Endothelial cell of umbilical vein (primary cell): ENCODE results near the gene PABPC1L. TPM values are rescaled to one million over a fixed set of nuclear protein-coding genes. Genes with fewer than 3 reads are reported as not detected.
A peak's percentile ranks its signal among the peaks of the same experiment; 100 is the strongest.

Experiments used
- BruUV-seq: library from RNA; stranded (reverse); fragments of 400-500 nt; replicated peaks from 2 replicates; lab custom pipeline; 2021; lab: Mats Ljungman, UMichigan
- CTCF ChIA-PET: fragments of 300-600, 350-600 bp; sonication (Branson Sonifier 250); formaldehyde crosslinking; loops from one replicate; lab custom pipeline; 2021; ENCODE audit warnings: antibody characterized with exemption, inconsistent platforms; lab: Charles Lee
- POLR2A ChIA-PET: fragments of 300-600, 350-600 bp; sonication (Branson Sonifier 250); formaldehyde crosslinking; loops from one replicate; lab custom pipeline; 2021; ENCODE audit warnings: antibody characterized with exemption, inconsistent platforms; lab: Charles Lee
- DNase-seq: peaks from one replicate; pipeline ENCODE4 v3.0.0-alpha.2; 2011; ENCODE audit warnings: low read depth, low spot score
- FAIRE-seq: peaks from 2 replicates; lab custom pipeline; 2011; peaks lifted over from hg19 to GRCh38; lab: Jason Lieb, UNC
- H2AFZ ChIP-seq: 2 replicates; pipeline ENCODE4 v1.6.0; 2012; ENCODE audit warnings: low read depth, low read length, control low read depth, inconsistent platforms
- H3K27ac ChIP-seq: 2 replicates; pipeline ENCODE4 v1.5.1; 2011; ENCODE audit warnings: low read depth, mild to moderate bottlenecking, control low read depth, low read length, moderate library complexity; ENCODE audit not compliant: insufficient read depth
- H3K27me3 ChIP-seq, 2 experiments: 2 replicates each; pipeline versions ENCODE4 v1.6.0 to v1.6.1; 2011; ENCODE audit warnings: low read length in 2 of 2, mixed read lengths in 1 of 2; ENCODE audit not compliant: control insufficient read depth in 2 of 2, insufficient read depth in 2 of 2
- H3K36me3 ChIP-seq, 2 experiments: 2 replicates in 1 of 2; 3 replicates in 1 of 2; pipeline ENCODE4 v1.5.1; 2011; ENCODE audit warnings: low read length in 2 of 2, mild to moderate bottlenecking in 1 of 2, moderate library complexity in 1 of 2; ENCODE audit not compliant: control insufficient read depth in 2 of 2, insufficient read depth in 2 of 2; ENCODE audit errors: extremely low read depth in 1 of 2
- H3K4me1 ChIP-seq: 3 replicates; pipeline ENCODE4 v1.5.1; 2011; ENCODE audit warnings: mild to moderate bottlenecking, low read length; ENCODE audit not compliant: control insufficient read depth, insufficient read depth; ENCODE audit errors: extremely low read depth
- H3K4me2 ChIP-seq: 2 replicates; pipeline ENCODE4 v1.6.1; 2011; ENCODE audit warnings: low read length, control low read depth, mixed read lengths; ENCODE audit not compliant: insufficient read depth
- H3K4me3 ChIP-seq, 3 experiments: fragments of 200-600 bp in 1 of 3; sonication (generic), shearing (Covaris generic) in 1 of 3; replicated peaks in 1 of 3; 2 replicates each; pipeline ENCODE4 v1.5.1; 2011 to 2016; ENCODE audit warnings: control low read depth in 3 of 3, low read length in 3 of 3, mild to moderate bottlenecking in 2 of 3, inconsistent platforms in 1 of 3, low read depth in 1 of 3, moderate library complexity in 1 of 3; ENCODE audit not compliant: insufficient read depth in 1 of 3
- H3K79me2 ChIP-seq: 2 replicates; pipeline ENCODE4 v1.6.0; 2012; ENCODE audit warnings: low read length, inconsistent platforms; ENCODE audit not compliant: control insufficient read depth, insufficient read depth
- H3K9ac ChIP-seq: replicated peaks from 2 replicates; pipeline ENCODE3; 2011; ENCODE audit warnings: low read length, control low read depth; ENCODE audit not compliant: insufficient read depth; ENCODE audit errors: extremely low read depth
- H3K9me1 ChIP-seq: replicated peaks from 3 replicates; pipeline ENCODE4 v1.6.0; 2011; ENCODE audit warnings: mild to moderate bottlenecking, low read length; ENCODE audit not compliant: control insufficient read depth, insufficient read depth; ENCODE audit errors: extremely low read depth
- H3K9me3 ChIP-seq: replicated peaks from 2 replicates; pipeline ENCODE4 v1.5.1; 2012; ENCODE audit warnings: low read length, inconsistent platforms; ENCODE audit not compliant: control insufficient read depth, insufficient read depth
- H4K20me1 ChIP-seq: replicated peaks from 2 replicates; pipeline ENCODE3; 2011; ENCODE audit warnings: mild to moderate bottlenecking, low read length; ENCODE audit not compliant: control insufficient read depth, insufficient read depth; ENCODE audit errors: extremely low read depth
- EZH2 ChIP-seq: IDR thresholded peaks from 2 replicates; pipeline ENCODE4 v1.6.1; 2012; ENCODE audit warnings: borderline replicate concordance, low read depth, mild to moderate bottlenecking, moderate library complexity, low read length, inconsistent platforms; ENCODE audit not compliant: severe bottlenecking
- FOS ChIP-seq: IDR thresholded peaks from 2 replicates; pipeline ENCODE4 v1.6.1; 2011; ENCODE audit warnings: mild to moderate bottlenecking, low read length, moderate library complexity, borderline replicate concordance; ENCODE audit not compliant: insufficient read depth
- GATA2 ChIP-seq: IDR thresholded peaks from 2 replicates; pipeline ENCODE4 v1.7.0; 2011; ENCODE audit warnings: low read depth, mild to moderate bottlenecking, moderate library complexity, mixed read lengths, low read length; ENCODE audit not compliant: insufficient read length, insufficient read depth
- JUN ChIP-seq: IDR thresholded peaks from 2 replicates; pipeline ENCODE4 v1.6.1; 2011; ENCODE audit warnings: borderline replicate concordance, low read depth; ENCODE audit not compliant: insufficient read length, insufficient read depth
- MYC ChIP-seq: IDR thresholded peaks from one replicate; pipeline ENCODE4 v1.6.1; 2011; ENCODE audit warnings: mild to moderate bottlenecking, low read depth, low read length
- POLR2A ChIP-seq: IDR thresholded peaks from 2 replicates; pipeline ENCODE4 v1.6.1; 2012; ENCODE audit warnings: low read depth, mild to moderate bottlenecking, control low read depth, low read length
- POLR2AphosphoS5 ChIP-seq: IDR thresholded peaks from 2 replicates; pipeline ENCODE4 v1.6.1; 2012; ENCODE audit warnings: low read depth, mild to moderate bottlenecking, control low read depth, low read length, moderate library complexity; ENCODE audit not compliant: insufficient read depth
- dilution Hi-C: fragments of 300-500 bp; cut with MboI; formaldehyde crosslinking; loops from one replicate; pipeline ENCODE4 v1.15.0; 2019; ENCODE audit warnings: low sequenced_read_pairs; ENCODE audit not compliant: extremely low pct_ligation_motif_present
- intact Hi-C: fragments of 100-400 bp; cut with micrococcal nuclease; formaldehyde crosslinking; loops from one replicate; pipeline ENCODE4 v1.10.0; 2022
- polyA plus RNA-seq, 4 experiments: library from polyadenylated mRNA; depleted of rRNA in 3 of 4; stranded (reverse) in 3 of 4; unstranded in 1 of 4; fragments of >200 nt; gene quantifications; 2 replicates each; pipeline versions ENCODE4 v1.2.1 to v1.2.3, GENCODE V29; 2011 to 2012; ENCODE audit warnings: missing spikeins in 1 of 4
- total RNA-seq: library from RNA; stranded (reverse); gene quantifications from 2 replicates; pipeline ENCODE4 v1.2.3, GENCODE V29; 2021
- TF ChIP-seq, protein P1 (sequence below): IDR thresholded peaks from 2 replicates; pipeline ENCODE4 v1.6.1; 2011; ENCODE audit not compliant: insufficient read depth, insufficient read length
- TF ChIP-seq, protein P2 (sequence below), 2 donors: IDR thresholded peaks; 1 replicate in 1 of 2; 2 replicates in 1 of 2; pipeline ENCODE4 v1.5.1; 2011; ENCODE audit warnings: low read length in 2 of 2, mild to moderate bottlenecking in 2 of 2, moderate library complexity in 2 of 2, control low read depth in 1 of 2, inconsistent platforms in 1 of 2, low read depth in 1 of 2; ENCODE audit not compliant: insufficient read depth in 1 of 2; ENCODE audit errors: extremely low read depth in 1 of 2

PABPC1L gene
- total and polyA plus RNA-seq, 2 donors (not counting 3 experiments of a cell fraction or from before 2014, with no cell fraction given): 7.8 to 12.6 TPM

DNA sequence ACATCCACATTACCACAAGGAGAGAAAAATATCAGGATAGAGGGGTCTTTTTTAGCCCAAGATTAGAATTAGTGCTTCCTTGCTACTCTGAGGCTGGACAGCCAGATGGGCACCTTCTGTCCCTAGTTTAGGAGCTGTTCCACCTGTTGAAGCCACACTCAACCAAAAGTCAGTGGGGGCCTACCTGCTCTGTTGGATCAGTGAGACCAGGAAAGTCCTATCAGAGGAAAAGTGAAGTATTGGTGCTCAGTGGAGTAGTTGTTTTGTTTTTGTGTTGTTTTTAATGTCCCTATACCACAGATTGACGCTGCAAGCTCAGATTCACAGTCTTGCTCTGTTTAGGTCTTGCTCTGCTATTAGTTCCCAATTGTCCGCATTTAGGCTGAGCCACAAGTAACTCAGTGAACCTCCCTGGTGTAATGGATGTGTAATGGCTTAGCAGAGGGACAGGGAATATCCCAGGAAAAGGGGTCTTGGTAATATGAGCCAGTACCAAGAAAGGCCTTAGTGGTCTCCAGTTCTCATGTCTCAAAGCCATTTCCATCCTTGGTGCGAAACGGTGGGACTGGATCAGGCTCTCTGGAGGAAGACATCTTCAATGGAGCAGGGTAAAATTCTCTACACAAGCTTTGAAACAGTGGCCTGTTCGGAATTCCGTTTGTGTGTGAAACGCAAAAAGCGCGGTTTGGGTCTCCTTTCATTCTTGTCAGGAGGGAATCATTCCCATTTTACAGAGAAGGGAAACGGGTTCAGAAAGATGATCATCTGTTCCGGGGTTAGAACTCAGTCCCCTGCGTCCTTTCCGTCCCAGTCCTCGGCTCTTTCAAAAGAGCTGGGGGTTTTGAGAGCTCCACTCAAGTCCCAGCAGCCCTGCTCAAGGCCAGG, 631 bp upstream of the PABPC1L start:
- DNase-seq: no peak
- H3K9me1 ChIP-seq: no peaks in the 10 kb centered on the region
- no peak overlapping the region for H3K27ac ChIP-seq
- dilution Hi-C loops (no loop called here), intact Hi-C loops (loop anchor here (1.0 kb wide), 1 partner anchor 21 kb away; no protein-coding TSS in a partner anchor)
- no peaks in the 10 kb centered on the region for H4K20me1 ChIP-seq
- CTCF ChIA-PET: interaction anchor here (0.6 to 1.7 kb wide), 4 partner anchors 21 to 187 kb away, joined by 3 to 8 read pairs (median 4); no protein-coding TSS in a partner anchor
- peaks cover 1% of the 10 kb centered on the region for H3K79me2 ChIP-seq
- no peaks in the 10 kb centered on the region for H3K27me3 ChIP-seq
- no peak overlapping the region for H2AFZ ChIP-seq
- POLR2A ChIA-PET: interaction anchor here (0.7 kb wide), 1 partner anchor 32 kb away, joined by 4 read pairs; no protein-coding TSS in a partner anchor
- H3K36me3 ChIP-seq: peaks cover 12 to 24% of the 10 kb centered on the region in 2 experiments
- TF ChIP-seq GATA2 (no peak), POLR2A (no peak), FOS (no peak), MYC (no peak), EZH2 (no peak), JUN (no peak), POLR2AphosphoS5 (no peak)
- TF ChIP-seq, protein P1, sequence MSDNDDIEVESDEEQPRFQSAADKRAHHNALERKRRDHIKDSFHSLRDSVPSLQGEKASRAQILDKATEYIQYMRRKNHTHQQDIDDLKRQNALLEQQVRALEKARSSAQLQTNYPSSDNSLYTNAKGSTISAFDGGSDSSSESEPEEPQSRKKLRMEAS: no peak
- TF ChIP-seq, protein P2, sequence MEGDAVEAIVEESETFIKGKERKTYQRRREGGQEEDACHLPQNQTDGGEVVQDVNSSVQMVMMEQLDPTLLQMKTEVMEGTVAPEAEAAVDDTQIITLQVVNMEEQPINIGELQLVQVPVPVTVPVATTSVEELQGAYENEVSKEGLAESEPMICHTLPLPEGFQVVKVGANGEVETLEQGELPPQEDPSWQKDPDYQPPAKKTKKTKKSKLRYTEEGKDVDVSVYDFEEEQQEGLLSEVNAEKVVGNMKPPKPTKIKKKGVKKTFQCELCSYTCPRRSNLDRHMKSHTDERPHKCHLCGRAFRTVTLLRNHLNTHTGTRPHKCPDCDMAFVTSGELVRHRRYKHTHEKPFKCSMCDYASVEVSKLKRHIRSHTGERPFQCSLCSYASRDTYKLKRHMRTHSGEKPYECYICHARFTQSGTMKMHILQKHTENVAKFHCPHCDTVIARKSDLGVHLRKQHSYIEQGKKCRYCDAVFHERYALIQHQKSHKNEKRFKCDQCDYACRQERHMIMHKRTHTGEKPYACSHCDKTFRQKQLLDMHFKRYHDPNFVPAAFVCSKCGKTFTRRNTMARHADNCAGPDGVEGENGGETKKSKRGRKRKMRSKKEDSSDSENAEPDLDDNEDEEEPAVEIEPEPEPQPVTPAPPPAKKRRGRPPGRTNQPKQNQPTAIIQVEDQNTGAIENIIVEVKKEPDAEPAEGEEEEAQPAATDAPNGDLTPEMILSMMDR (IDR thresholded peaks at IDR 0.05; ENCODE audit: extremely low read depth in 1 of 2, insufficient read depth in 1 of 2, low read depth in 1 of 2, low read length in 2 of 2): no peak
- H3K4me1 ChIP-seq: peaks cover 12% of the 10 kb centered on the region
- BruUV-seq: no TSS peak
- no peaks in the 10 kb centered on the region for H3K9me3 ChIP-seq
- FAIRE-seq: no peak
- no peak overlapping the region for H3K9ac ChIP-seq
- H3K4me2 ChIP-seq: peak overlapping the region; percentile 59
- H3K4me3 ChIP-seq: peak overlapping the region; percentile 23 to 62 (median 43)
